ENCODE data around the gene ST3GAL6. TPM values are rescaled to one million over a fixed set of nuclear protein-coding genes. Genes with fewer than 3 reads are reported as not detected.

The ST3GAL6 gene
- total RNA-seq (2022; extraction: Qiagen RNA extraction) = 0.88 to 1.3 TPM (median 1.1 TPM) in 5 replicates

GRCh38 chr3:98763076-98763475, at the start of gene ST3GAL6:
Gene ST3GAL6 (plus strand): TSS chr3:98763340. CDS start chr3:98768441, 5,101 bp downstream.

Other genes starting within 250 kb of the ST3GAL6 start
- gene CLDND1, start 240.4 kb upstream of the ST3GAL6 start, total RNA-seq (2022; extraction: Qiagen RNA extraction) = 46.3 to 65.9 TPM (median 61.6 TPM) in 5 replicates
- not detected in 5 replicates for gene GPR15, start 231.4 kb upstream of the ST3GAL6 start, total RNA-seq (2022; extraction: Qiagen RNA extraction)
- gene CPOX, start 169.7 kb upstream of the ST3GAL6 start, total RNA-seq (2022; extraction: Qiagen RNA extraction) = 16.5 to 23.9 TPM (median 21.0 TPM) in 5 replicates
- gene DCBLD2, start 138.4 kb downstream of the ST3GAL6 start, total RNA-seq (2022; extraction: Qiagen RNA extraction) = 204 to 263 TPM (median 244 TPM) in 5 replicates

Measured in A549 treated with Mapracorat at 1 μM for 4 hours (cell line).